ENCODE results near the gene KCNG2. TPM values are rescaled to one million over a fixed set of nuclear protein-coding genes. Genes with fewer than 3 reads are reported as not detected.

Gene KCNG2
- total and polyA plus RNA-seq, 2 of the 8 experiments (the other 6 are each of a cell fraction or from before 2014, with no cell fraction given): 0.19 to 0.74 TPM

GRCh38 chr18:79942211-79942610 lies 144.5 kb downstream of the KCNG2 start:
- no peaks in the 10 kb centered on the region; a peak in 1 of 7 replicates for H3K27me3 ChIP-seq (replicated peaks in 1 of 4; ENCODE audit: control insufficient read depth in 3 of 4, extremely low read depth in 1 of 4, insufficient read depth in 3 of 4, low read length in 3 of 4)
- H2BK120ac ChIP-seq (replicated peaks; ENCODE audit: low read depth, low read length): no peak overlapping the region
- no peak overlapping the region for H2BK5ac ChIP-seq (ENCODE audit: low read depth, low read length)
- 92% methylated on average over 7 of the region's 7 CpGs; no CpG with 5 or more reads in 1 of the 2 experiments for WGBS, 2 experiments (ENCODE audit: extremely low coverage in 1 of 2, insufficient coverage in 1 of 2, insufficient read length in 1 of 2, insufficient replicate concordance in 2 of 2, low coverage in 1 of 2, low lambda C conversion rate in 2 of 2, missing lambda C conversion rate in 1 of 2)
- no peak overlapping the region for H4K8ac ChIP-seq (ENCODE audit: extremely low read depth, insufficient read depth, low read length)
- H3K4ac ChIP-seq (replicated peaks; ENCODE audit: insufficient read length, low read depth, low read length): no peak overlapping the region
- no peak overlapping the region for H4K91ac ChIP-seq (replicated peaks; ENCODE audit: insufficient read length, low read length)
- peaks cover 0 to 3% of the 10 kb centered on the region in 2 experiments; a peak in 2 of 4 replicates for H3K79me2 ChIP-seq (ENCODE audit: control insufficient read depth in 1 of 2, insufficient read depth in 2 of 2, low read length in 2 of 2)
- peaks cover 5% of the 10 kb centered on the region for H3K79me1 ChIP-seq (ENCODE audit: low read depth, low read length)
- H2AK5ac ChIP-seq (ENCODE audit: low read depth, low read length): no peak overlapping the region
- TF ChIP-seq CTCF (IDR thresholded peaks at IDR 0.05; ENCODE audit: control extremely low read depth in 1 of 3, insufficient read depth in 1 of 3, low read depth in 1 of 3, low read length in 3 of 3): no peak
- no peak for TF ChIP-seq CBX5 (IDR thresholded peaks at IDR 0.05; ENCODE audit: low read depth, low read length)
- TF ChIP-seq EZH2 (IDR thresholded peaks at IDR 0.05; ENCODE audit: low read depth, low read length, severe bottlenecking): no peak
- TF ChIP-seq BRCA1 (IDR thresholded peaks at IDR 0.05; ENCODE audit: low read depth, low read length): no peak
- no peak for TF ChIP-seq EP300 (IDR thresholded peaks at IDR 0.05; ENCODE audit: borderline replicate concordance in 1 of 2, low read depth in 2 of 2, low read length in 2 of 2)
- no peak for TF ChIP-seq CBX8 (IDR thresholded peaks at IDR 0.05; ENCODE audit: borderline replicate concordance, low read depth, low read length)
- TF ChIP-seq POU5F1 (IDR thresholded peaks at IDR 0.05; ENCODE audit: low read depth, low read length): no peak
- TF ChIP-seq ATF2 (IDR thresholded peaks at IDR 0.05; ENCODE audit: low read length): no peak
- no peak for TF ChIP-seq CHD1 (IDR thresholded peaks at IDR 0.05; ENCODE audit: low read depth, low read length)
- H2AFZ ChIP-seq (ENCODE audit: low read length): no peak overlapping the region
- H4K20me1 ChIP-seq (replicated peaks in 1 of 2; ENCODE audit: control insufficient read depth in 1 of 2, insufficient read depth in 2 of 2, low read length in 2 of 2): peaks cover 5 to 17% of the 10 kb centered on the region in 2 experiments
- H4K5ac ChIP-seq (ENCODE audit: insufficient read length, low read depth, low read length): no peak overlapping the region
- peaks cover 0 to 13% (median 8%) of the 10 kb centered on the region in 4 experiments; a peak in 4 of 7 replicates for H3K4me1 ChIP-seq (replicated peaks in 1 of 4; ENCODE audit: control insufficient read depth in 3 of 4, insufficient read depth in 4 of 4, low read length in 3 of 4)
- no peak overlapping the region for H3K23ac ChIP-seq (ENCODE audit: insufficient read length)
- no peaks in the 10 kb centered on the region; a peak in 1 of 8 replicates for H3K36me3 ChIP-seq (ENCODE audit: control insufficient read depth in 2 of 4, insufficient read depth in 4 of 4, low read length in 3 of 4)
- no peak overlapping the region for H3K4me2 ChIP-seq (ENCODE audit: insufficient read depth in 1 of 2, low read depth in 2 of 2, low read length in 2 of 2)
- H3K9ac ChIP-seq (replicated peaks in 1 of 4; ENCODE audit: extremely low read depth in 1 of 4, low read depth in 3 of 4, low read length in 3 of 4): no peak overlapping the region
- no peak overlapping the region for H3K56ac ChIP-seq (replicated peaks; ENCODE audit: insufficient read length, low read depth, low read length)
- H3K4me3 ChIP-seq (ENCODE audit: extremely low read depth in 1 of 4, insufficient read depth in 2 of 4, low read depth in 3 of 4, low read length in 4 of 4): no peak overlapping the region
- DNase-seq (ENCODE audit: low read depth in 1 of 2, low spot score in 2 of 2) (no peak), FAIRE-seq (no peak)
- CTCF ChIA-PET (ENCODE audit: partially characterized antibody): interaction anchor here (0.8 to 1.2 kb wide), 2 partner anchors 8 to 11 kb away, joined by 3 to 4 read pairs; no protein-coding TSS in a partner anchor
- H3K18ac ChIP-seq (ENCODE audit: extremely low read depth, low read length): no peak overlapping the region
- H3K14ac ChIP-seq (ENCODE audit: insufficient read length): no peak overlapping the region
- H3K27ac ChIP-seq (ENCODE audit: low read depth, low read length): no peak overlapping the region
- no peak overlapping the region for H2BK15ac ChIP-seq (ENCODE audit: low read length)
- H2BK20ac ChIP-seq (ENCODE audit: low read length): no peak overlapping the region
- POLR2A ChIA-PET (ENCODE audit: partially characterized antibody): interaction anchor here (1.6 to 1.7 kb wide), 2 partner anchors 10 to 26 kb away, joined by 3 to 4 read pairs; no protein-coding TSS in a partner anchor
- H2BK12ac ChIP-seq (ENCODE audit: low read depth, low read length): no peak overlapping the region
- no peaks in the 10 kb centered on the region for H3K23me2 ChIP-seq (ENCODE audit: low read depth, low read length)
- no peaks in the 10 kb centered on the region for H3K9me3 ChIP-seq (ENCODE audit: insufficient read depth in 2 of 2, low read depth in 1 of 2, low read length in 1 of 2)

All from H1 (cell line).